ENCODE results near the gene CAPN15.

DNA sequence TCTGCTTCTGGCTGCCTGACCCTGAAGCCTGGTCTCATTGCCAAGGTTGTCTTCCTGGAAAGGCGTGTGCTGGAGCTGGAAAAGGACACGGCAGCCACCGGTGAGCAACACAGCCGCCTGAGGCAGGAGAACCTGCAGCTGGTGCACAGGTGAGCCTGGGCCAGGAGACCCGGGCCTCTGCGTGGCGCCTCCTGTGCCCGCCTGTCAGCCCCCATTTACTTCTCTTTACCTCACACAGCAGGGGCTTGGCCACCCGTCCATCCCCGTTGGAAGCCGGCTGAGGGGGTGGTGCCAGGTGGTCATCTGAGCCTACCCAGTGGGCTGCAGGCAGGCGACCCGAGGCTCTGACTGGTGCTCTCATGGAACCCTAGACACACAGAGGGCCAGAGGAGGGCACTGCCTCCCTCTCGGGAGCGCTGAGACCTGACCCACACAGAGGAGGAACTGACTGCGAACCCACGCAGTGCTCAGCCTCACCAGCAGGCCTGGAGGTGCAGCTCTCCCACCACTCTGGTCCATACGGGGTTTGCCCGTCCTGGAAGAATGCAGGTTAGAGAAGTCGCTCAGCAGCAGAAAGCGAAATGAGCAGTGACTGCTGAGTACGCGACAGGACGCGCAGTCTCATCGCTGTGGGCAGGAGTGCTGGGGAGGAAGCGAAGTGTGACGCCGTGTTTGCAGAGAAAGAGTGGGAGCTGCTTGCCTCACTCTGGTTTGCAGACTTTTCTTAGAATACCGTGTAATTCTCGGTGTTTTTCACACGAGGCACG lies 21.9 kb upstream of the CAPN15 start:
- TF ChIP-seq POLR2A (IDR thresholded peaks at IDR 0.05; ENCODE audit: low read depth, low read length) (no peak), POLR2AphosphoS5 (IDR thresholded peaks at IDR 0.05; ENCODE audit: low read depth, low read length) (no peak)
